Esophagus squamous epithelium (tissue), 4 donors: ENCODE results near the gene DCP1B.

ENCODE experiments used
- CTCF ChIP-seq, 6 experiments: fragments of 450-650 bp in 4 of 6; fragments of 200-600 bp in 2 of 6; sonication (generic) in 2 of 6; IDR thresholded peaks; one replicate each; pipeline ENCODE4 v1.5.1; 2016 to 2019; ENCODE audit warnings: antibody characterized with exemption in 6 of 6, mild to moderate bottlenecking in 4 of 6, moderate library complexity in 4 of 6
- POLR2A ChIP-seq, 4 donors: fragments of 450-650 bp; IDR thresholded peaks; one replicate each; pipeline ENCODE4 v1.6.1; 2017; ENCODE audit warnings: antibody characterized with exemption in 4 of 4, mild to moderate bottlenecking in 4 of 4, moderate library complexity in 3 of 4

DNA sequence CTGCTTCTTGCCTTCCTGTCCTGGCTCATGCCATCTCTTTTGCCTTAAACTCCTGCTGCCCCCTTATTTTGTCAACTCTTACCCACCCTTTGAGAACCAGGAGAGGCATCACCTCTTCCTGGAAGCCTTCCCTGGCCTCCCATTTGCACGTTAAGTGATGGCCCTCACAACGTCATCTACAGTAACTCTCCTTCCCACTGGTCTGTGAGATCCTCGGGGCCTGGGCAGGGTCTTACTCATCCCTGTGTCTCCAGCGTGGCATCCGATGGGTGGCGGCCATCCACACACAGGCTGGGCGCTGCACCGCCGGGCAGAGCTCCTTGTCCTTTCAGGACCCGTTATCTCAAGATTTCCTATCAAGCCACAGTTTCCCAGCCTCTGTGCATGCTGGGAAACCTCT, 69.0 kb downstream of the DCP1B start:
- no peak for TF ChIP-seq CTCF (IDR thresholded peaks at IDR 0.05)
- no peak for TF ChIP-seq POLR2A (IDR thresholded peaks at IDR 0.05)
